K562 (cell line): ENCODE results near the gene FOLR2. TPM values are rescaled to one million over a fixed set of nuclear protein-coding genes. Genes with fewer than 3 reads are reported as not detected.

Experiments used
- ATAC-seq: fragments of 200-7000 bp; cut with Tn5 transposase; 3 replicates; pipeline ENCODE4 v1.9.1; 2020; ENCODE audit warnings: moderate library complexity
- BruUV-seq: library from RNA; stranded (reverse); fragments of 400-500 nt; replicated peaks from 2 replicates; lab custom pipeline; 2021; lab: Mats Ljungman, UMichigan
- CTCF ChIA-PET: fragments of 300-600 bp; formaldehyde crosslinking; extraction: SDS; loops from one replicate; lab custom pipeline; 2021; ENCODE audit warnings: low intra/inter-chr PET ratio; lab: Yijun Ruan, JAX
- POLR2A ChIA-PET: fragments of 300-600, 350-650 bp; sonication (Branson Sonifier 250); formaldehyde crosslinking; extraction: SDS; loops from one replicate; lab custom pipeline; 2021; ENCODE audit warnings: antibody characterized with exemption, inconsistent platforms; lab: Yijun Ruan, JAX
- DNase-seq, 4 experiments: peaks; one replicate each; pipeline versions ENCODE4 v3.0.0 to v3.0.0-alpha.2; 2011 to 2018; ENCODE audit warnings: low spot score in 3 of 4, mixed read lengths in 3 of 4; ENCODE audit errors: extremely low read depth in 1 of 4
- FAIRE-seq: peaks from 2 replicates; lab custom pipeline; 2011; peaks lifted over from hg19 to GRCh38; lab: Jason Lieb, UNC
- H2AFZ ChIP-seq: 2 replicates; pipeline ENCODE4 v1.6.0; 2011; ENCODE audit warnings: low read depth, low read length, control low read depth, inconsistent platforms
- H3K27ac ChIP-seq: fragments of 200-600 bp; 3 replicates; pipeline ENCODE4 v1.8.0; 2011; ENCODE audit warnings: low read depth, mild to moderate bottlenecking, control low read depth, inconsistent platforms, low read length, moderate library complexity, mixed read lengths; ENCODE audit errors: extremely low read depth
- H3K27me3 ChIP-seq, 2 experiments: fragments of 300-600 bp in 1 of 2; 2 replicates in 1 of 2; 3 replicates in 1 of 2; pipeline versions ENCODE4 v1.6.0 to v1.8.0; 2011; ENCODE audit warnings: inconsistent platforms in 2 of 2, low read length in 2 of 2, mild to moderate bottlenecking in 1 of 2, mixed read lengths in 1 of 2, moderate library complexity in 1 of 2; ENCODE audit not compliant: control insufficient read depth in 2 of 2, insufficient read depth in 2 of 2
- H3K36me3 ChIP-seq: fragments of 300-600 bp; 3 replicates; pipeline ENCODE4 v1.8.0; 2011; ENCODE audit warnings: mild to moderate bottlenecking, low read length, inconsistent platforms; ENCODE audit not compliant: control insufficient read depth, insufficient read depth
- H3K4me1 ChIP-seq, 2 experiments: fragments of 200-600 bp in 1 of 2; replicated peaks in 1 of 2; 2 replicates in 1 of 2; 3 replicates in 1 of 2; pipeline versions ENCODE4 v1.5.1 to v1.8.0; 2011; ENCODE audit warnings: inconsistent platforms in 2 of 2, low read length in 2 of 2, mild to moderate bottlenecking in 1 of 2, mixed read lengths in 1 of 2, moderate library complexity in 1 of 2; ENCODE audit not compliant: control insufficient read depth in 2 of 2, insufficient read depth in 2 of 2
- H3K4me2 ChIP-seq: 2 replicates; pipeline ENCODE4 v1.6.1; 2011; ENCODE audit warnings: low read length, control low read depth, inconsistent platforms, mixed read lengths; ENCODE audit not compliant: insufficient read depth
- H3K4me3 ChIP-seq: fragments of 200-600 bp; sonication (generic), shearing (Covaris generic); 2 replicates; pipeline ENCODE4 v1.5.1; 2016; ENCODE audit warnings: control low read depth, inconsistent platforms
- H3K79me2 ChIP-seq: fragments of 200-600 bp; 3 replicates; pipeline ENCODE4 v1.8.0; 2011; ENCODE audit warnings: low read length, inconsistent platforms; ENCODE audit not compliant: control insufficient read depth, insufficient read depth
- H3K9ac ChIP-seq, 2 experiments: 2 replicates each; pipeline versions ENCODE4 v1.6.0 to v1.6.1; 2011; ENCODE audit warnings: low read depth in 2 of 2, low read length in 2 of 2, control low read depth in 1 of 2, inconsistent platforms in 1 of 2, mild to moderate bottlenecking in 1 of 2, mixed read lengths in 1 of 2; ENCODE audit not compliant: insufficient read depth in 1 of 2
- H3K9me1 ChIP-seq: one replicate; pipeline ENCODE4 v1.6.0; 2011; ENCODE audit warnings: inconsistent platforms, mild to moderate bottlenecking, low read length, moderate library complexity; ENCODE audit not compliant: control insufficient read depth, insufficient read depth
- H3K9me3 ChIP-seq: replicated peaks from 2 replicates; pipeline ENCODE4 v1.5.1; 2011; ENCODE audit warnings: low read depth, low read length, inconsistent platforms; ENCODE audit not compliant: control insufficient read depth, insufficient read depth
- H4K20me1 ChIP-seq: replicated peaks from 2 replicates; pipeline ENCODE4 v1.6.1; 2011; ENCODE audit warnings: low read length, inconsistent platforms, mixed read lengths; ENCODE audit not compliant: control insufficient read depth, insufficient read depth
- DEAF1 ChIP-seq: fragments of 450-650 bp; formaldehyde crosslinking; IDR thresholded peaks from 2 replicates; pipeline ENCODE4 v1.4.0; 2020; ENCODE audit warnings: mild to moderate bottlenecking, moderate library complexity
- FOXJ2 ChIP-seq: fragments of 200-800 bp; sonication (Bioruptor generic); IDR thresholded peaks from 2 replicates; pipeline ENCODE4 v1.6.1; 2016; ENCODE audit warnings: missing genetic modification characterization, missing compliant biosample characterization
- GABPA ChIP-seq: fragments of 200-800 bp; sonication (Bioruptor generic); conservative IDR thresholded peaks from 2 replicates; pipeline ENCODE4 v1.6.1; 2016; ENCODE audit warnings: low read depth, missing genetic modification characterization, missing compliant biosample characterization
- SLC30A9 ChIP-seq: fragments of 250-450 bp; sonication (Bioruptor Pico); IDR thresholded peaks from 2 replicates; pipeline ENCODE4 v1.8.0; 2022; ENCODE audit warnings: mild to moderate bottlenecking, moderate library complexity
- ZNF830 ChIP-seq: fragments of 250-450 bp; sonication (Bioruptor Pico); IDR thresholded peaks from 2 replicates; pipeline ENCODE4 v1.5.0; 2021; ENCODE audit warnings: mild to moderate bottlenecking
- WGBS: fragments of 100-300 bp; shearing (Covaris generic); methylation state at CpG from one replicate; pipeline ENCODE4 v1.1.6; 2016; ENCODE audit warnings: low coverage, mixed read lengths; ENCODE audit not compliant: insufficient coverage; ENCODE audit errors: missing lambda C conversion rate; 5-methylcytosine and 5-hydroxymethylcytosine counted together
- in situ Hi-C: fragments of 300-500 bp; cut with MboI; formaldehyde crosslinking; loops from 4 replicates; pipeline ENCODE4 v1.15.0; 2018; ENCODE audit warnings: inconsistent platforms, mixed read lengths
- intact Hi-C: fragments of 100-400 bp; cut with micrococcal nuclease; formaldehyde crosslinking; loops from 2 replicates; pipeline ENCODE4 v1.14.2; 2022
- polyA plus RNA-seq, 8 experiments: library from polyadenylated mRNA; depleted of rRNA in 4 of 8; stranded (reverse) in 5 of 8; unstranded in 3 of 8; fragments of >200 nt; fragmentation: Nextera tagmentation in 2 of 8; fragmentation: Illumina TruSeq in 1 of 8; extraction: Ambion mirVana in 2 of 8; extraction: Trizol in 1 of 8; gene quantifications; 2 replicates each; pipeline versions ENCODE4 v1.2.1 to v1.2.3, GENCODE V29; 2011 to 2014; ENCODE audit warnings: inconsistent platforms in 1 of 8, missing spikeins in 1 of 8
- total RNA-seq, 7 experiments: library from RNA; depleted of rRNA in 6 of 7; stranded (reverse); fragments of >200 nt in 6 of 7; fragmentation: Illumina TruSeq in 2 of 7; extraction: Trizol in 2 of 7; gene quantifications; 2 replicates each; pipeline versions ENCODE4 v1.2.1 to v1.2.3, GENCODE V29; 2011 to 2021; ENCODE audit warnings: low replicate concordance in 1 of 7
- TF ChIP-seq, protein P1 (sequence below), 3 experiments: fragments of 200-800 bp in 1 of 3; sonication (Bioruptor generic) in 1 of 3; sonication (generic) in 1 of 3; formaldehyde crosslinking in 1 of 3; IDR thresholded peaks; 2 replicates each; pipeline versions ENCODE4 v1.6.1 to v1.8.0; 2016 to 2022; ENCODE audit warnings: mild to moderate bottlenecking in 2 of 3, missing compliant biosample characterization in 2 of 3, missing genetic modification characterization in 2 of 3, missing genetic modification reagents in 1 of 3
- TF ChIP-seq, protein P2 (sequence below), 2 experiments: IDR thresholded peaks; 2 replicates each; pipeline ENCODE4 v1.6.1; 2011; ENCODE audit warnings: borderline replicate concordance in 1 of 2, control low read depth in 1 of 2, low read depth in 1 of 2, low read length in 1 of 2, mild to moderate bottlenecking in 1 of 2, mixed read lengths in 1 of 2, moderate library complexity in 1 of 2; ENCODE audit not compliant: insufficient read depth in 1 of 2, insufficient read length in 1 of 2, poor library complexity in 1 of 2, severe bottlenecking in 1 of 2; ENCODE audit errors: extremely low read depth in 1 of 2
- TF ChIP-seq, protein P3 (sequence below): fragments of 450-650 bp; IDR thresholded peaks from 2 replicates; pipeline ENCODE4 v1.7.0; 2016; ENCODE audit warnings: borderline replicate concordance
- TF ChIP-seq, protein P4 (sequence below): fragments of 200-800 bp; sonication (Bioruptor generic); IDR thresholded peaks from 2 replicates; pipeline ENCODE4 v1.6.1; 2016; ENCODE audit warnings: missing genetic modification characterization, missing compliant biosample characterization

The FOLR2 gene
- total and polyA plus RNA-seq, 9 of the 15 experiments (the other 6 are each of a cell fraction or from before 2014, with no cell fraction given), result 0.27 TPM; not detected in 8

- H3K27me3 ChIP-seq, result no peaks in the 10 kb centered on the region
- CTCF ChIA-PET, result no interaction called here
- no peak for FAIRE-seq
- H2AFZ ChIP-seq, result peak overlapping the region; percentile 47; the same call in 1 of the 2 replicates
- in situ Hi-C loops (no loop called here), intact Hi-C loops (no loop called here)
- H3K4me3 ChIP-seq, result no peak overlapping the region
- H4K20me1 ChIP-seq, result no peaks in the 10 kb centered on the region
- H3K9ac ChIP-seq, result 0 out of 4 replicates have a peak overlapping the region, but pooled peaks of 1 of the 2 experiments have one; percentile 64
- POLR2A ChIA-PET, result interaction anchor here (0.6 to 0.9 kb wide), 3 partner anchors 12 to 19 kb away, joined by 3 read pairs; no protein-coding TSS in a partner anchor
- H3K9me3 ChIP-seq, result no peaks in the 10 kb centered on the region
- peaks cover 5 to 10% of the 10 kb centered on the region in 2 experiments for H3K4me1 ChIP-seq
- 60% methylated on average over 5 of the region's 5 CpGs for WGBS
- no TSS peak for BruUV-seq
- ATAC-seq, result no peak
- no peak overlapping the region for H3K27ac ChIP-seq
- no peak for DNase-seq
- H3K4me2 ChIP-seq, result no peak overlapping the region
- H3K9me1 ChIP-seq, result peaks cover 2% of the 10 kb centered on the region
- H3K36me3 ChIP-seq, result no peaks in the 10 kb centered on the region
- H3K79me2 ChIP-seq, result no peaks in the 10 kb centered on the region
- TF ChIP-seq, protein P1, sequence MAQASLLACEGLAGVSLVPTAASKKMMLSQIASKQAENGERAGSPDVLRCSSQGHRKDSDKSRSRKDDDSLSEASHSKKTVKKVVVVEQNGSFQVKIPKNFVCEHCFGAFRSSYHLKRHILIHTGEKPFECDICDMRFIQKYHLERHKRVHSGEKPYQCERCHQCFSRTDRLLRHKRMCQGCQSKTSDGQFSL (CRISPR knock-in tag; IDR thresholded peaks at IDR 0.05), result no peak
- TF ChIP-seq, protein P1 (tag; IDR thresholded peaks at IDR 0.05), result no peak
- TF ChIP-seq, protein P2, sequence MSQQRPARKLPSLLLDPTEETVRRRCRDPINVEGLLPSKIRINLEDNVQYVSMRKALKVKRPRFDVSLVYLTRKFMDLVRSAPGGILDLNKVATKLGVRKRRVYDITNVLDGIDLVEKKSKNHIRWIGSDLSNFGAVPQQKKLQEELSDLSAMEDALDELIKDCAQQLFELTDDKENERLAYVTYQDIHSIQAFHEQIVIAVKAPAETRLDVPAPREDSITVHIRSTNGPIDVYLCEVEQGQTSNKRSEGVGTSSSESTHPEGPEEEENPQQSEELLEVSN (IDR thresholded peaks at IDR 0.05; ENCODE audit: borderline replicate concordance in 1 of 2, extremely low read depth in 1 of 2, insufficient read depth in 1 of 2, insufficient read length in 1 of 2, low read depth in 1 of 2, low read length in 1 of 2, poor library complexity in 1 of 2, severe bottlenecking in 1 of 2), result no peak
- TF ChIP-seq ZNF830 (no peak), DEAF1 (CRISPR knock-in tag) (no peak), GABPA (tag) (no peak), SLC30A9 (CRISPR knock-in tag) (no peak), FOXJ2 (tag) (no peak)
- TF ChIP-seq, protein P3, sequence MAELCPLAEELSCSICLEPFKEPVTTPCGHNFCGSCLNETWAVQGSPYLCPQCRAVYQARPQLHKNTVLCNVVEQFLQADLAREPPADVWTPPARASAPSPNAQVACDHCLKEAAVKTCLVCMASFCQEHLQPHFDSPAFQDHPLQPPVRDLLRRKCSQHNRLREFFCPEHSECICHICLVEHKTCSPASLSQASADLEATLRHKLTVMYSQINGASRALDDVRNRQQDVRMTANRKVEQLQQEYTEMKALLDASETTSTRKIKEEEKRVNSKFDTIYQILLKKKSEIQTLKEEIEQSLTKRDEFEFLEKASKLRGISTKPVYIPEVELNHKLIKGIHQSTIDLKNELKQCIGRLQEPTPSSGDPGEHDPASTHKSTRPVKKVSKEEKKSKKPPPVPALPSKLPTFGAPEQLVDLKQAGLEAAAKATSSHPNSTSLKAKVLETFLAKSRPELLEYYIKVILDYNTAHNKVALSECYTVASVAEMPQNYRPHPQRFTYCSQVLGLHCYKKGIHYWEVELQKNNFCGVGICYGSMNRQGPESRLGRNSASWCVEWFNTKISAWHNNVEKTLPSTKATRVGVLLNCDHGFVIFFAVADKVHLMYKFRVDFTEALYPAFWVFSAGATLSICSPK, result no peak
- TF ChIP-seq, protein P4, sequence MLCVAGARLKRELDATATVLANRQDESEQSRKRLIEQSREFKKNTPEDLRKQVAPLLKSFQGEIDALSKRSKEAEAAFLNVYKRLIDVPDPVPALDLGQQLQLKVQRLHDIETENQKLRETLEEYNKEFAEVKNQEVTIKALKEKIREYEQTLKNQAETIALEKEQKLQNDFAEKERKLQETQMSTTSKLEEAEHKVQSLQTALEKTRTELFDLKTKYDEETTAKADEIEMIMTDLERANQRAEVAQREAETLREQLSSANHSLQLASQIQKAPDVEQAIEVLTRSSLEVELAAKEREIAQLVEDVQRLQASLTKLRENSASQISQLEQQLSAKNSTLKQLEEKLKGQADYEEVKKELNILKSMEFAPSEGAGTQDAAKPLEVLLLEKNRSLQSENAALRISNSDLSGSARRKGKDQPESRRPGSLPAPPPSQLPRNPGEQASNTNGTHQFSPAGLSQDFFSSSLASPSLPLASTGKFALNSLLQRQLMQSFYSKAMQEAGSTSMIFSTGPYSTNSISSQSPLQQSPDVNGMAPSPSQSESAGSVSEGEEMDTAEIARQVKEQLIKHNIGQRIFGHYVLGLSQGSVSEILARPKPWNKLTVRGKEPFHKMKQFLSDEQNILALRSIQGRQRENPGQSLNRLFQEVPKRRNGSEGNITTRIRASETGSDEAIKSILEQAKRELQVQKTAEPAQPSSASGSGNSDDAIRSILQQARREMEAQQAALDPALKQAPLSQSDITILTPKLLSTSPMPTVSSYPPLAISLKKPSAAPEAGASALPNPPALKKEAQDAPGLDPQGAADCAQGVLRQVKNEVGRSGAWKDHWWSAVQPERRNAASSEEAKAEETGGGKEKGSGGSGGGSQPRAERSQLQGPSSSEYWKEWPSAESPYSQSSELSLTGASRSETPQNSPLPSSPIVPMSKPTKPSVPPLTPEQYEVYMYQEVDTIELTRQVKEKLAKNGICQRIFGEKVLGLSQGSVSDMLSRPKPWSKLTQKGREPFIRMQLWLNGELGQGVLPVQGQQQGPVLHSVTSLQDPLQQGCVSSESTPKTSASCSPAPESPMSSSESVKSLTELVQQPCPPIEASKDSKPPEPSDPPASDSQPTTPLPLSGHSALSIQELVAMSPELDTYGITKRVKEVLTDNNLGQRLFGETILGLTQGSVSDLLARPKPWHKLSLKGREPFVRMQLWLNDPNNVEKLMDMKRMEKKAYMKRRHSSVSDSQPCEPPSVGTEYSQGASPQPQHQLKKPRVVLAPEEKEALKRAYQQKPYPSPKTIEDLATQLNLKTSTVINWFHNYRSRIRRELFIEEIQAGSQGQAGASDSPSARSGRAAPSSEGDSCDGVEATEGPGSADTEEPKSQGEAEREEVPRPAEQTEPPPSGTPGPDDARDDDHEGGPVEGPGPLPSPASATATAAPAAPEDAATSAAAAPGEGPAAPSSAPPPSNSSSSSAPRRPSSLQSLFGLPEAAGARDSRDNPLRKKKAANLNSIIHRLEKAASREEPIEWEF (CRISPR knock-in tag), result no peak
These were observed 25.9 kb upstream of the FOLR2 start for GRCh38 chr11:72190631-72191071.
